Osteocyte (in vitro differentiated cells): Measurements from ENCODE around the gene CACNB1. TPM values are rescaled to one million over a fixed set of nuclear protein-coding genes. Genes with fewer than 3 reads are reported as not detected.

Source experiments
- DNase-seq: peaks from one replicate; pipeline ENCODE4 v3.0.0; 2021; ENCODE audit warnings: mixed read lengths; ENCODE audit not compliant: unreplicated experiment; ENCODE audit errors: extremely low spot score
- H3K27ac Mint-ChIP-seq: one replicate; pipeline ENCODE4 v1.8.0; 2021; ENCODE audit warnings: mild to moderate bottlenecking, mixed read lengths; ENCODE audit not compliant: unreplicated experiment
- H3K27me3 Mint-ChIP-seq: one replicate; pipeline ENCODE4 v1.8.0; 2021; ENCODE audit warnings: mixed read lengths; ENCODE audit not compliant: unreplicated experiment
- H3K36me3 Mint-ChIP-seq: one replicate; pipeline ENCODE4 v1.8.0; 2021; ENCODE audit warnings: mixed read lengths; ENCODE audit not compliant: unreplicated experiment
- H3K4me1 Mint-ChIP-seq: one replicate; pipeline ENCODE4 v1.8.0; 2021; ENCODE audit warnings: mixed read lengths; ENCODE audit not compliant: unreplicated experiment
- H3K4me3 Mint-ChIP-seq: one replicate; pipeline ENCODE4 v1.8.0; 2021; ENCODE audit warnings: mild to moderate bottlenecking, moderate library complexity, mixed read lengths; ENCODE audit not compliant: unreplicated experiment
- H3K9me3 Mint-ChIP-seq: one replicate; pipeline ENCODE4 v1.8.0; 2021; ENCODE audit warnings: mixed read lengths; ENCODE audit not compliant: unreplicated experiment
- CTCF ChIP-seq: fragments of 200-600 bp; sonication (generic); IDR thresholded peaks from 2 replicates; pipeline ENCODE4 v1.5.0; 2021; ENCODE audit warnings: antibody characterized with exemption, mild to moderate bottlenecking, moderate library complexity
- total RNA-seq: library from RNA; stranded (reverse); gene quantifications from 2 replicates; pipeline ENCODE4 v1.2.1, GENCODE V29; 2021

The CACNB1 gene
- total RNA-seq, 1 donor from 2014 or later: 15.4 TPM

- DNase-seq: no peak
- peaks cover 11% of the 10 kb centered on the region for H3K36me3 Mint-ChIP-seq
- no peak for TF ChIP-seq CTCF
- H3K9me3 Mint-ChIP-seq: no peaks in the 10 kb centered on the region
- H3K4me1 Mint-ChIP-seq: peaks cover 24% of the 10 kb centered on the region
- H3K27me3 Mint-ChIP-seq: no peaks in the 10 kb centered on the region
- no peak overlapping the region for H3K27ac Mint-ChIP-seq
- H3K4me3 Mint-ChIP-seq: peak overlapping the region; percentile 12
Observed at GRCh38 chr17:39208893-39209292, 11.4 kb upstream of the CACNB1 start.

GRCh38 chr17:39208136-39208535 is 10.7 kb upstream of the CACNB1 start:
- TF ChIP-seq CTCF: no peak
- Mint-ChIP-seq H3K27me3 (no peaks in the 10 kb centered on the region), H3K9me3 (no peaks in the 10 kb centered on the region), H3K36me3 (peaks cover 15% of the 10 kb centered on the region), H3K4me1 (peaks cover 21% of the 10 kb centered on the region), H3K4me3 (no peak overlapping the region), H3K27ac (no peak overlapping the region)
- DNase-seq: no peak

GRCh38 chr17:39205112-39205526 is 7.7 kb upstream of the CACNB1 start:
- Mint-ChIP-seq H3K27me3 (no peaks in the 10 kb centered on the region), H3K9me3 (no peaks in the 10 kb centered on the region), H3K4me1 (peaks cover 39% of the 10 kb centered on the region), H3K27ac (no peak overlapping the region), H3K4me3 (no peak overlapping the region), H3K36me3 (peaks cover 28% of the 10 kb centered on the region)
- TF ChIP-seq CTCF: no peak
- no peak for DNase-seq

GRCh38 chr17:39204245-39204644 is 6.8 kb upstream of the CACNB1 start:
- Mint-ChIP-seq H3K36me3 (peaks cover 28% of the 10 kb centered on the region), H3K4me3 (no peak overlapping the region), H3K9me3 (no peaks in the 10 kb centered on the region), H3K4me1 (peaks cover 43% of the 10 kb centered on the region), H3K27me3 (no peaks in the 10 kb centered on the region), H3K27ac (no peak overlapping the region)
- DNase-seq: no peak
- no peak for TF ChIP-seq CTCF

GRCh38 chr17:39200957-39201510 is 3.6 kb upstream of the CACNB1 start:
- Mint-ChIP-seq H3K9me3 (no peaks in the 10 kb centered on the region), H3K4me1 (peaks cover 40% of the 10 kb centered on the region), H3K27me3 (no peaks in the 10 kb centered on the region), H3K36me3 (peaks cover 28% of the 10 kb centered on the region), H3K4me3 (peak overlapping the region; percentile 96), H3K27ac (peak overlapping the region; percentile 99)
- DNase-seq: no peak
- no peak for TF ChIP-seq CTCF
